Islet precursor cell (in vitro differentiated cells): ENCODE measurements around the gene LSAMP.
"Not testable (repeated sequence)": the region's sequence is repeated elsewhere in the genome, so short reads cannot be mapped to it uniquely, and the experiment has no call there.

Source experiments
- DNase-seq: peaks from one replicate; pipeline ENCODE4 v3.0.0-alpha.2; 2018

The LSAMP gene

GRCh38 chr3:116233711-116234357 is 211.5 kb downstream of the LSAMP start:
- no peak for DNase-seq

GRCh38 chr3:116230431-116231020 is 214.8 kb downstream of the LSAMP start:
- no peak for DNase-seq

GRCh38 chr3:116226266-116226665 is 219.0 kb downstream of the LSAMP start:
- no peak for DNase-seq

- no peak for DNase-seq
Observed at GRCh38 chr3:116216761-116217160, 228.5 kb downstream of the LSAMP start.

- DNase-seq: no peak
Observed at GRCh38 chr3:116211901-116212300, 233.4 kb downstream of the LSAMP start.

GRCh38 chr3:116208830-116209229 is 236.5 kb downstream of the LSAMP start:
- DNase-seq: not testable (repeated sequence)

DNA sequence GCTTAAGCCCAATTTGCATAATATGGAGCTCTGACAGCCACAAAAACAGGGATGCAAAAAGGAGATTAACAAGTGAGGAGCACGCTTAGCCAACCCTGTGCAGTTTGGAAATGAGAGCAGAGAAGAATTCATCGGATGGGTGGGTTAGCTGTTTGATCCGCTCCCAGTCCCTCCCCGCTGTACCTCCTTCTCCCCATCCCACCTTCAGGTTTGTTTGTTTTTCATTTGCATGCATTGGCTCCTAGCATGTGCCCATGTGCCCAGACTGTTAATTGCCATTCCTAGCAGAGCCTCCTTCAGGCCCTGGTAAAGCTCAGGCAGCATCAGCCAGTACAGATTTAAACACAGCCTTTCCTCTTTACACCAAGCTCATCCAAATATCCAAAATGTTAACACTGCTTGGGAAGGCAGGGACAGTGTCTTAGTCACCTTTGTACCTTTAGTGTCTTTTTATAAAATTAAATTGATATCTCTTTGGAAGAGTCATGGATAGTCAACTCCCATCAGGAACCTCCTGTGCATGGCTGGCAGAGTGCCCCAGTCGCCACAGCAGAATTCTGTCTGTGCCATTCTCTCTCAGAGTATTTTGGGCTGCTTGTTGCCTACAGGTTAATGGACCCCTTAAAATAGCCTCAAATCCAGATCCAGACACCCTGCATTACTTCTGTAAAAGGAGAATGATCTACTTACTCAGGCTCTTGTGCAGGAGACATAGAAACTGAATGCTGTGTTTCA is 244.2 kb downstream of the LSAMP start:
- no peak for DNase-seq

DNA sequence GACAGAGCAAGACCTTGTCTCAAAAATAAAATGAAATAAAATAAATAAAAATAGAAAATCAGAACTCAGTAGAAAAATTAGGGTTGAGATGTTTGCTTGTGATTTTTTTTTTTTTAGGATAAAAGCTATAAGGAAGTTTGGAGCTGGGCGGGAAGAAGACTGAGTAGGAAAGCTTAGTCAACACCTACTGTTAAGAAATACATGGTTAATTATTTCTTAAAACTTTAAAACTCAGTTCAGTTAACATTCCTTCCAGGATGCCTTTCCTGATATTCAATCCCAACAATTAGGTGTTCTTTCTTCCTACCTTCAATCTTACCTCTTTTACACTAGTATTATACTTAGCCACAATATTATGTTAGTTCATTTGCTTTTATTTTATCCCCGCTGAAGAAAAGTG is 246.2 kb downstream of the LSAMP start:
- DNase-seq: no peak

DNA sequence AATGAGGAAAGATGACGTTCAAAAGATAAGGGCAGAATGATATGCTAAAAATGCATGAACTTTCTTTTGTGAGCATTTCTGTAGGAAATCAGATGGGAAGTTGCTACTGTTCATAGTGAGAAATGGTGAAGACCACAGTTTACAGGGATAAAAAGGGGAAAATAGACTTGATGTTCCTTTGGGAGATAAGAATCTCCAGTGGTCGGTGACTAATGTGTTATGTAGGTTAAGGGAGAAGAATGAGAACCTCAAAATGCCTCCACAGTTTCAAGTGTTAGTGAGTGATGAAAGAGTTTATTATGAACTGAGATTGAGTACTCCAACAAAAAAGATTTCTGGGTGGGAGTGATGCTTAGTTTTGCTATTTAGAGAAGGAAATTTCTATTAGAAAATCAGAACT is 247.2 kb downstream of the LSAMP start:
- no peak for DNase-seq

GRCh38 chr3:116192464-116192863 is 252.8 kb downstream of the LSAMP start:
- no peak for DNase-seq

- DNase-seq: no peak
Observed at GRCh38 chr3:116191409-116191808, 253.9 kb downstream of the LSAMP start.

GRCh38 chr3:116190095-116190494 is 255.2 kb downstream of the LSAMP start:
- no peak for DNase-seq

- DNase-seq: no peak
Observed at GRCh38 chr3:116188231-116188785, 257.0 kb downstream of the LSAMP start.

DNA sequence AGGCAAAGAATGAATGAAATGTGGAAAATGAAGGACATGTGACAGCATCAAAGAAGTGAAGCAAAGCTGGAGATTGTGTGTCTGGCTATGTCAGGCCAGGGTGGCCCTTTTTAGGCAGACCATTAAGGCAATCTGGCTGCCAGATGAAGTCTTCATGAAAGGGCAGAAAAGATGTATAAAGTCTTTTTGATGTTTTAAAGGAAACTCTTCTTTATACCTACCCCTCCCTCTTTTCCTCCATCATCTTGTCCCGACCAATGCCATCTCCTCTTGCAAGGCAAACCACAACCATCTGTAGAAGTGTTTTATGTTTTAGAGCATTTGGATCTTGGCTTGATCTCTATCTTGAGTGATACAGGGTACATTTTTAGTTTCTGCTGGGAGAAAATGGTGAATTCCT is 259.2 kb downstream of the LSAMP start:
- DNase-seq: peak; percentile 76

- no peak for DNase-seq
Observed at GRCh38 chr3:116181159-116181558, 264.1 kb downstream of the LSAMP start.

GRCh38 chr3:116179091-116179490 is 266.2 kb downstream of the LSAMP start:
- DNase-seq: no peak

DNA sequence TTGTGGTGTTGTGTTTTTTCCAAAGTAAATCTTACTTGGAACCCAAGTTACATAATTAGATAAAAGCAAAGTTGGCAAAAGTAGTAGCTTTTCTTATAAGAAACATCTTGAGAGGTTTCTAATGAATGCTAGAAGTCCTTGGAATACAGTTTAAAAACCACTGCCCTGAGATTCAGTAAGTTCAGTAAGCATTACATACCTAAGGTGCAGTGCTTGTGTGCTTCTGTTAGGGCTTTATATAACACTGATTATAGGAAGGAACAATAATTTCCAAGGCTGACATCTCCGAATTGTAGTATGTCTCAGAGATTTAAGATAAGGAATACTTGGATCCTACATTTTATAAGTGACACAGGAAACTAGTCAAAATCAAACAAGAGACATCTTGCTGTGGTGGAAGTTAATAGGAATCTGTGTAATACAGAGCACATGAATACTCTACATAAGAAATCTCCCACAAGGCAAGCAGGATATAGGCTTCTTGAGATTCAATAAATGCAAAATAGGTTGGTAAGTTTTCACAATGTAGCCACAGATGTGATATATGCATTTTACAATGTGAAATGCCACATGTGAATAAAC is 268.2 kb downstream of the LSAMP start:
- DNase-seq: no peak

GRCh38 chr3:116166121-116166520 is 279.2 kb downstream of the LSAMP start:
- no peak for DNase-seq

GRCh38 chr3:116165641-116166040 is 279.6 kb downstream of the LSAMP start:
- no peak for DNase-seq

- no peak for DNase-seq
Observed at GRCh38 chr3:116165135-116165534, 280.2 kb downstream of the LSAMP start.

GRCh38 chr3:116164039-116164438 is 281.2 kb downstream of the LSAMP start:
- no peak for DNase-seq

GRCh38 chr3:116161575-116162525 is 283.4 kb downstream of the LSAMP start:
- no peak for DNase-seq
